ENCODE data around the gene FBXO24. TPM values are rescaled to one million over a fixed set of nuclear protein-coding genes. Genes with fewer than 3 reads are reported as not detected.
A peak's percentile ranks its signal among the peaks of the same experiment; 100 is the strongest.

Gene FBXO24
- total RNA-seq, 1 donor from 2014 or later, result 0.61 TPM

- no peak for TF ChIP-seq CTCF (conservative IDR thresholded peaks at IDR 0.05)
- Mint-ChIP-seq H3K4me1 (peaks cover 8% of the 10 kb centered on the region), H3K4me3 (no peak overlapping the region), H3K9me3 (no peaks in the 10 kb centered on the region), H3K27ac (ENCODE audit: unreplicated experiment) (no peak overlapping the region), H3K27me3 (ENCODE audit: low read depth) (peaks cover 5% of the 10 kb centered on the region), H3K36me3 (ENCODE audit: low read depth) (peaks cover 2% of the 10 kb centered on the region)
- DNase-seq (ENCODE audit: low read depth, low spot score), result no peak
These were observed 41.1 kb downstream of the FBXO24 start for GRCh38 chr7:100627238-100627549.

GRCh38 chr7:100629117-100629716, 43.1 kb downstream of the FBXO24 start:
- H3K27me3 Mint-ChIP-seq (ENCODE audit: low read depth), result peaks cover 24% of the 10 kb centered on the region

GRCh38 chr7:100630066-100630465, 43.9 kb downstream of the FBXO24 start:
- TF ChIP-seq CTCF (conservative IDR thresholded peaks at IDR 0.05), result no peak
- no peaks in the 10 kb centered on the region for H3K9me3 Mint-ChIP-seq
- no peak for DNase-seq (ENCODE audit: low read depth, low spot score)
- no peaks in the 10 kb centered on the region for H3K36me3 Mint-ChIP-seq (ENCODE audit: low read depth)
- H3K4me1 Mint-ChIP-seq, result peaks cover 15% of the 10 kb centered on the region
- H3K4me3 Mint-ChIP-seq, result no peak overlapping the region
- no peak overlapping the region for H3K27ac Mint-ChIP-seq (ENCODE audit: unreplicated experiment)
- peaks cover 32% of the 10 kb centered on the region for H3K27me3 Mint-ChIP-seq (ENCODE audit: low read depth)

More at GRCh38 chr7:100629117-100629716, 43.1 kb downstream of the FBXO24 start:
- Mint-ChIP-seq H3K9me3 (no peaks in the 10 kb centered on the region), H3K27ac (ENCODE audit: unreplicated experiment) (no peak overlapping the region), H3K4me1 (peaks cover 15% of the 10 kb centered on the region), H3K4me3 (peak overlapping the region; percentile 16), H3K36me3 (ENCODE audit: low read depth) (no peaks in the 10 kb centered on the region)
- peak; percentile 53 for DNase-seq (ENCODE audit: low read depth, low spot score)
- peak; percentile 50 for TF ChIP-seq CTCF (conservative IDR thresholded peaks at IDR 0.05)

GRCh38 chr7:100632951-100633717, 47.0 kb downstream of the FBXO24 start:
- DNase-seq (ENCODE audit: low read depth, low spot score), result peak; percentile 41
- H3K4me3 Mint-ChIP-seq, result peak overlapping the region; percentile 76

GRCh38 chr7:100639995-100640516, 53.9 kb downstream of the FBXO24 start:
- no peaks in the 10 kb centered on the region for H3K4me1 Mint-ChIP-seq
- no peak for TF ChIP-seq CTCF (conservative IDR thresholded peaks at IDR 0.05)
- peaks cover 16% of the 10 kb centered on the region for H3K27me3 Mint-ChIP-seq (ENCODE audit: low read depth)
- H3K27ac Mint-ChIP-seq (ENCODE audit: unreplicated experiment), result no peak overlapping the region
- DNase-seq (ENCODE audit: low read depth, low spot score), result no peak
- H3K9me3 Mint-ChIP-seq, result no peaks in the 10 kb centered on the region
- H3K36me3 Mint-ChIP-seq (ENCODE audit: low read depth), result no peaks in the 10 kb centered on the region
- no peak overlapping the region for H3K4me3 Mint-ChIP-seq

More at GRCh38 chr7:100632951-100633717, 47.0 kb downstream of the FBXO24 start:
- Mint-ChIP-seq H3K27ac (ENCODE audit: unreplicated experiment) (peak overlapping the region; percentile 67), H3K36me3 (ENCODE audit: low read depth) (no peaks in the 10 kb centered on the region), H3K9me3 (no peaks in the 10 kb centered on the region), H3K4me1 (peaks cover 7% of the 10 kb centered on the region), H3K27me3 (ENCODE audit: low read depth) (peaks cover 45% of the 10 kb centered on the region)
- TF ChIP-seq CTCF (conservative IDR thresholded peaks at IDR 0.05), result peak; percentile 58
